CD4-positive, CD25-positive, alpha-beta regulatory T cell (primary cell): ENCODE measurements around the gene NAMPT. TPM values are rescaled to one million over a fixed set of nuclear protein-coding genes. Genes with fewer than 3 reads are reported as not detected.
"Not testable (repeated sequence)": the region's sequence is repeated elsewhere in the genome, so short reads cannot be mapped to it uniquely, and the experiment has no call there.

Source experiments
- ATAC-seq, 2 donors: fragments of 150-1000 bp; cut with Tn5 transposase; one replicate each; pipeline ENCODE4 v1.10.0; 2021; ENCODE audit warnings: low read depth in 2 of 2, moderate number of reproducible peaks in 2 of 2, moderate library complexity in 1 of 2
- DNase-seq, 3 donors: peaks; one replicate each; pipeline versions ENCODE4 v3.0.0 to v3.0.0-alpha.2; 2012 to 2022; ENCODE audit warnings: mixed read lengths in 1 of 3
- H3K27ac ChIP-seq: one replicate; pipeline ENCODE4 v1.7.0; 2013; ENCODE audit warnings: mild to moderate bottlenecking, low read length; ENCODE audit not compliant: insufficient read depth, poor library complexity, severe bottlenecking
- H3K27me3 ChIP-seq: one replicate; pipeline ENCODE4 v1.7.0; 2013; ENCODE audit warnings: low read length; ENCODE audit not compliant: control insufficient read depth, insufficient read depth
- H3K36me3 ChIP-seq: one replicate; pipeline ENCODE4 v1.7.0; 2013; ENCODE audit warnings: mild to moderate bottlenecking, low read length, moderate library complexity; ENCODE audit not compliant: control insufficient read depth, insufficient read depth
- H3K4me1 ChIP-seq: 2 replicates; pipeline ENCODE4 v1.7.0; 2013; ENCODE audit warnings: mild to moderate bottlenecking, low read length; ENCODE audit not compliant: insufficient read depth, control insufficient read depth, poor library complexity, severe bottlenecking
- H3K4me3 ChIP-seq: one replicate; pipeline ENCODE4 v1.7.0; 2013; ENCODE audit warnings: low read depth, mild to moderate bottlenecking, low read length, moderate library complexity
- H3K9me3 ChIP-seq, 2 experiments: 1 replicate in 1 of 2; 2 replicates in 1 of 2; pipeline ENCODE4 v1.7.0; 2013; ENCODE audit warnings: low read length in 2 of 2, mild to moderate bottlenecking in 1 of 2, moderate library complexity in 1 of 2; ENCODE audit not compliant: control insufficient read depth in 2 of 2
- H3K27ac Mint-ChIP-seq, 3 donors: one replicate each; pipeline ENCODE4 v1.8.0; 2020 to 2022; ENCODE audit warnings: mild to moderate bottlenecking in 3 of 3, mixed read lengths in 3 of 3, moderate library complexity in 2 of 3
- H3K27me3 Mint-ChIP-seq: one replicate; pipeline ENCODE4 v1.8.0; 2022; ENCODE audit warnings: mild to moderate bottlenecking, mixed read lengths
- H3K36me3 Mint-ChIP-seq: one replicate; pipeline ENCODE4 v1.8.0; 2020; ENCODE audit warnings: mixed read lengths
- H3K4me1 Mint-ChIP-seq, 4 donors: one replicate each; pipeline ENCODE4 v1.8.0; 2020 to 2022; ENCODE audit warnings: mixed read lengths in 4 of 4, mild to moderate bottlenecking in 1 of 4
- H3K4me3 Mint-ChIP-seq, 4 donors: one replicate each; pipeline ENCODE4 v1.8.0; 2020 to 2022; ENCODE audit warnings: mild to moderate bottlenecking in 4 of 4, mixed read lengths in 4 of 4, moderate library complexity in 3 of 4
- H3K9me3 Mint-ChIP-seq, 7 donors: one replicate each; pipeline ENCODE4 v1.8.0; 2020 to 2022; ENCODE audit warnings: mixed read lengths in 7 of 7, mild to moderate bottlenecking in 3 of 7, moderate library complexity in 2 of 7
- polyA plus RNA-seq, 4 donors: library from polyadenylated mRNA; unstranded; fragments of 300-500 nt; fragmentation: Illumina TruSeq; gene quantifications; one replicate each; pipeline ENCODE4 v1.2.3, GENCODE V29; 2021
- total RNA-seq: library from RNA; stranded (reverse); gene quantifications from one replicate; pipeline ENCODE4 v1.2.3, GENCODE V29; 2022

The NAMPT gene
- total and polyA plus RNA-seq, 5 donors from 2014 or later = 23.4 to 453 (median 25.8) TPM

GRCh38 chr7:106215868-106216516 is 68.8 kb downstream of the NAMPT start:
- H3K27ac ChIP-seq = no peak overlapping the region
- no peaks in the 10 kb centered on the region for H3K4me1 ChIP-seq
- DNase-seq (no peak), ATAC-seq (no peak)
- H3K36me3 ChIP-seq = no peaks in the 10 kb centered on the region
- no peaks in the 10 kb centered on the region for H3K9me3 ChIP-seq
- peaks cover 2% of the 10 kb centered on the region for H3K27me3 ChIP-seq
- no peak overlapping the region for H3K4me3 Mint-ChIP-seq
- peaks cover 0 to 3% (median 0%) of the 10 kb centered on the region in 7 donors for H3K9me3 Mint-ChIP-seq
- no peak overlapping the region for H3K27ac Mint-ChIP-seq
- H3K36me3 Mint-ChIP-seq = no peaks in the 10 kb centered on the region
- H3K4me1 Mint-ChIP-seq = no peaks in the 10 kb centered on the region
- H3K4me3 ChIP-seq = no peak overlapping the region
- peaks cover 26% of the 10 kb centered on the region for H3K27me3 Mint-ChIP-seq

- peaks cover 30% of the 10 kb centered on the region for H3K27me3 Mint-ChIP-seq
- not testable (repeated sequence) for H3K36me3 ChIP-seq, H3K9me3 ChIP-seq, H3K4me3 Mint-ChIP-seq, H3K4me3 ChIP-seq, H3K27ac ChIP-seq, H3K4me1 Mint-ChIP-seq, H3K36me3 Mint-ChIP-seq, H3K27ac Mint-ChIP-seq, H3K27me3 ChIP-seq, H3K9me3 Mint-ChIP-seq, ATAC-seq, H3K4me1 ChIP-seq, DNase-seq
Measured at GRCh38 chr7:106208944-106209343, 75.8 kb downstream of the NAMPT start.

GRCh38 chr7:106206826-106207541 is 77.8 kb downstream of the NAMPT start:
- H3K4me1 ChIP-seq = no peaks in the 10 kb centered on the region
- no peaks in the 10 kb centered on the region for H3K9me3 ChIP-seq
- Mint-ChIP-seq H3K4me1 (no peaks in the 10 kb centered on the region), H3K36me3 (no peaks in the 10 kb centered on the region), H3K27ac (peak overlapping the region in 1 of 3 donors; percentile 16), H3K9me3 (peaks cover 0 to 10% (median 3%) of the 10 kb centered on the region in 7 donors), H3K27me3 (peaks cover 21% of the 10 kb centered on the region), H3K4me3 (no peak overlapping the region)
- DNase-seq = no peak
- ATAC-seq = no peak
- peaks cover 7% of the 10 kb centered on the region for H3K27me3 ChIP-seq
- H3K36me3 ChIP-seq = no peaks in the 10 kb centered on the region
- H3K4me3 ChIP-seq = no peak overlapping the region
- no peak overlapping the region for H3K27ac ChIP-seq

GRCh38 chr7:106205621-106206222 is 79.1 kb downstream of the NAMPT start:
- no peaks in the 10 kb centered on the region for H3K36me3 ChIP-seq
- no peak for ATAC-seq
- H3K27ac ChIP-seq = no peak overlapping the region
- Mint-ChIP-seq H3K4me3 (no peak overlapping the region), H3K9me3 (peaks cover 0 to 10% (median 3%) of the 10 kb centered on the region in 7 donors), H3K36me3 (no peaks in the 10 kb centered on the region), H3K4me1 (no peaks in the 10 kb centered on the region), H3K27me3 (peaks cover 26% of the 10 kb centered on the region), H3K27ac (no peak overlapping the region)
- no peaks in the 10 kb centered on the region for H3K4me1 ChIP-seq
- DNase-seq = no peak
- H3K4me3 ChIP-seq = no peak overlapping the region
- H3K9me3 ChIP-seq = no peaks in the 10 kb centered on the region
- peaks cover 7% of the 10 kb centered on the region for H3K27me3 ChIP-seq

- no peak for DNase-seq
- no peak overlapping the region for H3K4me3 ChIP-seq
- Mint-ChIP-seq H3K9me3 (peaks cover 0 to 8% (median 1%) of the 10 kb centered on the region in 7 donors), H3K4me1 (no peaks in the 10 kb centered on the region), H3K27ac (no peak overlapping the region), H3K4me3 (no peak overlapping the region), H3K36me3 (no peaks in the 10 kb centered on the region), H3K27me3 (peaks cover 19% of the 10 kb centered on the region)
- peaks cover 7% of the 10 kb centered on the region for H3K27me3 ChIP-seq
- no peak for ATAC-seq
- H3K36me3 ChIP-seq = no peaks in the 10 kb centered on the region
- no peaks in the 10 kb centered on the region for H3K4me1 ChIP-seq
- no peak overlapping the region for H3K27ac ChIP-seq
- no peaks in the 10 kb centered on the region for H3K9me3 ChIP-seq
Measured at GRCh38 chr7:106203473-106203872, 81.3 kb downstream of the NAMPT start.

GRCh38 chr7:106201164-106201563 is 83.6 kb downstream of the NAMPT start:
- ATAC-seq (no peak), DNase-seq (no peak)
- Mint-ChIP-seq H3K9me3 (peaks cover 0 to 2% (median 0%) of the 10 kb centered on the region in 7 donors), H3K36me3 (no peaks in the 10 kb centered on the region), H3K27ac (no peak overlapping the region), H3K27me3 (peaks cover 23% of the 10 kb centered on the region), H3K4me3 (no peak overlapping the region), H3K4me1 (no peaks in the 10 kb centered on the region)
- Histone ChIP-seq H3K9me3 (no peaks in the 10 kb centered on the region), H3K27ac (no peak overlapping the region), H3K4me3 (no peak overlapping the region), H3K27me3 (peaks cover 7% of the 10 kb centered on the region), H3K36me3 (no peaks in the 10 kb centered on the region), H3K4me1 (no peaks in the 10 kb centered on the region)

DNA sequence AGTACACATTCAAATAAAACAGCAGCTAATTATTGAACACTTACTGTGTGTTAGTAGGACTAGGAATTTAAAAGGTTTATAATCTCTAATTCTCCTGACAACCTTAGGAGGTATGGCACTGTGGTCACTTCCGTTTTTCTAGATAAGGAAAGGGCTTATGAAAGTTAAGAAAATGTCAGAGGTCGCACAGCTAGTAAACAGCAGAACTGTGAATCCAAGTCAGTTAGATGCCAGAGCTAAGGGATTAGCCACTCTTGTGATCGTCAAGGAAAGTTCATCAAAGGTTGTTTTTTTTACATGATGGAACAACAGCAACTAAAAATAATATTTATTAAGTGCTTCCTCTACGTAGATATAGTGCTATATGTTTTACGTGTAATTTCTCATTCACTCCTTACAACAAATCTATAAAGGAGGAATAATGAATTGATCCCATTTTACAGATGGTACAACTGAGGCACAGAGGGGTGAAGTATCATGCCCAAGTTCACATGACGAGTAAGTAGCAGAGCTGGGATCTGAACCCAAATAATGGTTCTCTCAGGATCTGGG is 84.9 kb downstream of the NAMPT start:
- H3K27ac ChIP-seq = no peak overlapping the region
- H3K9me3 ChIP-seq = no peaks in the 10 kb centered on the region
- peaks cover 0 to 2% (median 0%) of the 10 kb centered on the region in 7 donors for H3K9me3 Mint-ChIP-seq
- peaks cover 10% of the 10 kb centered on the region for H3K27me3 ChIP-seq
- H3K36me3 Mint-ChIP-seq = no peaks in the 10 kb centered on the region
- DNase-seq (no peak), ATAC-seq (no peak)
- H3K4me1 Mint-ChIP-seq = no peaks in the 10 kb centered on the region
- H3K27me3 Mint-ChIP-seq = peaks cover 25% of the 10 kb centered on the region
- no peak overlapping the region for H3K4me3 Mint-ChIP-seq
- H3K36me3 ChIP-seq = no peaks in the 10 kb centered on the region
- no peaks in the 10 kb centered on the region for H3K4me1 ChIP-seq
- no peak overlapping the region for H3K4me3 ChIP-seq
- no peak overlapping the region for H3K27ac Mint-ChIP-seq
